HCT116 (cell line): Measurements from ENCODE around the gene NCF2. TPM values are rescaled to one million over a fixed set of nuclear protein-coding genes. Genes with fewer than 3 reads are reported as not detected.

Source experiments
- ATAC-seq: fragments of 200-7000 bp; cut with Tn5 transposase; 2 replicates; pipeline ENCODE4 v1.9.1; 2020; ENCODE audit warnings: mild to moderate bottlenecking, moderate library complexity
- BruUV-seq: library from RNA; stranded (reverse); fragments of 400-500 nt; replicated peaks from 2 replicates; lab custom pipeline; 2021; lab: Mats Ljungman, UMichigan
- CTCF ChIA-PET: fragments of 300-600 bp; sonication (Branson Sonifier 250); formaldehyde crosslinking; loops from one replicate; lab custom pipeline; 2021; ENCODE audit warnings: antibody characterized with exemption; lab: Charles Lee
- POLR2A ChIA-PET: fragments of 300-600, 350-600 bp; sonication (Branson Sonifier 250); formaldehyde crosslinking; loops from one replicate; lab custom pipeline; 2021; ENCODE audit warnings: antibody characterized with exemption; lab: Charles Lee
- RAD21 ChIA-PET, 2 experiments: fragments of 300-600 bp; sonication (Branson Sonifier 250); formaldehyde crosslinking; loops; one replicate each; lab custom pipeline; 2023; ENCODE audit warnings: low total read pairs in 2 of 2; ENCODE audit not compliant: uncharacterized antibody in 2 of 2, unreplicated experiment in 2 of 2, low non-redundant PET in 1 of 2; lab: Charles Lee
- DNase-seq: peaks from one replicate; pipeline ENCODE4 v3.0.0-alpha.2; 2010; ENCODE audit warnings: low read depth, low spot score
- H2AFZ ChIP-seq: fragments of 200-600 bp; shearing (Covaris generic), sonication (generic); 2 replicates; pipeline ENCODE4 v1.6.1; 2017; ENCODE audit warnings: low read depth, mixed run types, mixed read lengths, antibody characterized with exemption, low read length; ENCODE audit not compliant: poor library complexity, severe bottlenecking
- H3K27ac ChIP-seq: 2 replicates; pipeline ENCODE4 v1.5.1; 2012; ENCODE audit warnings: low read depth, low read length
- H3K27me3 ChIP-seq: fragments of 200-600 bp; sonication (generic); 2 replicates; pipeline ENCODE4 v1.6.1; 2016; ENCODE audit warnings: mixed run types, low read length, mixed read lengths; ENCODE audit not compliant: insufficient read depth
- H3K36me3 ChIP-seq, 2 experiments: fragments of 200-500 bp in 1 of 2; fragments of 200-600 bp in 1 of 2; sonication (Bioruptor generic) in 1 of 2; sonication (generic) in 1 of 2; 2 replicates each; pipeline versions ENCODE4 v1.5.1 to v1.6.1; 2014 to 2016; ENCODE audit warnings: low read length in 2 of 2, inconsistent platforms in 1 of 2, mixed read lengths in 1 of 2, mixed run types in 1 of 2; ENCODE audit not compliant: insufficient read depth in 2 of 2, control insufficient read depth in 1 of 2
- H3K4me1 ChIP-seq, 2 experiments: fragments of 200-600 bp in 1 of 2; sonication (generic) in 1 of 2; 2 replicates each; pipeline versions ENCODE4 v1.5.1 to v1.6.1; 2012 to 2017; ENCODE audit warnings: low read length in 2 of 2, inconsistent platforms in 1 of 2, mild to moderate bottlenecking in 1 of 2, mixed read lengths in 1 of 2, mixed run types in 1 of 2, moderate library complexity in 1 of 2; ENCODE audit not compliant: insufficient read depth in 2 of 2, control insufficient read depth in 1 of 2
- H3K4me2 ChIP-seq: fragments of 200-600 bp; sonication (generic); 2 replicates; pipeline ENCODE4 v1.6.1; 2017; ENCODE audit warnings: mixed run types, low read length, mixed read lengths
- H3K4me3 ChIP-seq, 2 experiments: fragments of 200-600 bp in 1 of 2; sonication (generic) in 1 of 2; replicated peaks in 1 of 2; 2 replicates each; pipeline ENCODE4 v1.5.1; 2011 to 2016; ENCODE audit warnings: low read length in 2 of 2, control low read depth in 1 of 2, low read depth in 1 of 2, mild to moderate bottlenecking in 1 of 2, mixed read lengths in 1 of 2, mixed run types in 1 of 2
- H3K79me2 ChIP-seq: fragments of 200-600 bp; sonication (generic); 2 replicates; pipeline ENCODE4 v1.6.1; 2017; ENCODE audit warnings: mild to moderate bottlenecking, mixed run types, low read length, moderate library complexity, mixed read lengths; ENCODE audit not compliant: insufficient read depth
- H3K9ac ChIP-seq: fragments of 200-600 bp; sonication (generic); 2 replicates; pipeline ENCODE4 v1.6.1; 2016; ENCODE audit warnings: low read length, mixed read lengths
- H3K9me2 ChIP-seq: fragments of 200-600 bp; sonication (generic), shearing (Covaris generic); 2 replicates; pipeline ENCODE4 v1.6.1; 2017; ENCODE audit warnings: mixed run types, mild to moderate bottlenecking, moderate library complexity; ENCODE audit not compliant: insufficient read depth
- H3K9me3 ChIP-seq, 2 experiments: fragments of 200-500 bp in 1 of 2; fragments of 200-600 bp in 1 of 2; sonication (Bioruptor generic) in 1 of 2; sonication (generic) in 1 of 2; 2 replicates each; pipeline ENCODE4 v1.6.1; 2014 to 2017; ENCODE audit warnings: low read length in 2 of 2, mixed read lengths in 2 of 2, inconsistent platforms in 1 of 2, low read depth in 1 of 2, mild to moderate bottlenecking in 1 of 2, mixed run types in 1 of 2, moderate library complexity in 1 of 2; ENCODE audit not compliant: control insufficient read depth in 1 of 2, insufficient read depth in 1 of 2
- H4K20me1 ChIP-seq: fragments of 200-600 bp; sonication (generic), shearing (Covaris generic); 2 replicates; pipeline ENCODE4 v1.6.1; 2017; ENCODE audit warnings: mixed run types, mild to moderate bottlenecking, moderate library complexity; ENCODE audit not compliant: insufficient read depth
- CTCF ChIP-seq, 3 experiments: fragments of 200-600 bp in 1 of 3; sonication (generic) in 1 of 3; IDR thresholded peaks in 2 of 3; conservative IDR thresholded peaks in 1 of 3; 2 replicates each; pipeline ENCODE4 v1.5.1; 2012 to 2017; ENCODE audit warnings: low read depth in 2 of 3, low read length in 2 of 3, antibody characterized with exemption in 1 of 3, borderline replicate concordance in 1 of 3, control low read depth in 1 of 3, mild to moderate bottlenecking in 1 of 3, mixed read lengths in 1 of 3, mixed run types in 1 of 3, moderate library complexity in 1 of 3; ENCODE audit not compliant: insufficient read depth in 1 of 3
- EZH2 ChIP-seq: fragments of 200-600 bp; sonication (generic); IDR thresholded peaks from 2 replicates; pipeline ENCODE4 v1.6.1; 2017; ENCODE audit warnings: antibody characterized with exemption, mixed run types
- JUND ChIP-seq: IDR thresholded peaks from 2 replicates; pipeline ENCODE4 v1.6.1; 2012
- SIN3A ChIP-seq: IDR thresholded peaks from 2 replicates; pipeline ENCODE4 v1.6.1; 2012; ENCODE audit warnings: low read depth
- YY1 ChIP-seq: IDR thresholded peaks from 2 replicates; pipeline ENCODE4 v1.6.1; 2011; ENCODE audit warnings: low read length, low read depth, moderate library complexity, mild to moderate bottlenecking; ENCODE audit not compliant: insufficient replicate concordance; ENCODE audit errors: extremely low read depth
- ZNF274 ChIP-seq: fragments of 200-500 bp; sonication (Bioruptor generic); IDR thresholded peaks from 2 replicates; pipeline ENCODE4 v1.6.1; 2014; ENCODE audit warnings: mild to moderate bottlenecking, low read depth, low read length, inconsistent platforms
- intact Hi-C: fragments of 100-400 bp; cut with micrococcal nuclease; formaldehyde crosslinking; loops from 2 replicates; pipeline ENCODE4 v1.10.0; 2022
- total RNA-seq: library from RNA; stranded (reverse); gene quantifications from one replicate; pipeline ENCODE4 v1.2.1, GENCODE V29; 2021; ENCODE audit not compliant: unreplicated experiment
- TF ChIP-seq, protein P1 (sequence below): IDR thresholded peaks from 2 replicates; pipeline ENCODE4 v1.6.1; 2011; ENCODE audit warnings: mild to moderate bottlenecking, low read length, moderate library complexity; ENCODE audit not compliant: insufficient replicate concordance; ENCODE audit errors: extremely low read depth
- TF ChIP-seq, protein P2 (sequence below): IDR thresholded peaks from 2 replicates; pipeline ENCODE4 v1.6.1; 2012; ENCODE audit warnings: low read depth

Gene NCF2
- total RNA-seq, 1 experiment from 2014 or later: 0.25 TPM

DNA sequence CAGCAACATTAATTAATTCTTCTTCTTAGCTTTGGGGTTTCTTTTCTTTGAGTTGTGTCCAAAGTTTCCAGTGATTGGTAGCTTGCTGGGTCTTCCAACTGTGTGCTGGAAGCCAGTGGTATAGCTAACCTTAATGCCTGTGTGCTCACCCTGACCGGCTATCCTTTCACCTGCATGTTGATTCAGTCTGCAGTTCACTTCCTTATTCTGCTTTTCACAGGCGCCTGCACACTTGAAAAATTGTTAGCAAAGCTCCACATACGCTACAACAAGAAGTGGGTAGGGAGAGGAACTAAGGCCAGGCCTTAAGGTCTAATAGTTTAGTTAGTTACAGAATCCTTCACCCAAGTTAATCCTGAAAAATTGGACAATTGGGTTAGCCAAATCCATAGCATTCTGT lies 35.7 kb downstream of the NCF2 start:
- no peaks in the 10 kb centered on the region for H3K4me1 ChIP-seq
- H3K79me2 ChIP-seq: no peaks in the 10 kb centered on the region
- H3K4me2 ChIP-seq: no peak overlapping the region
- no peaks in the 10 kb centered on the region for H3K27me3 ChIP-seq
- no peak for ATAC-seq
- no peaks in the 10 kb centered on the region for H3K9me3 ChIP-seq
- H3K36me3 ChIP-seq: peaks cover 15 to 19% of the 10 kb centered on the region in 2 experiments
- no TSS peak for BruUV-seq
- intact Hi-C loops: no loop called here
- no peak overlapping the region for H3K4me3 ChIP-seq
- no peak overlapping the region for H3K27ac ChIP-seq
- no peaks in the 10 kb centered on the region for H3K9me2 ChIP-seq
- ChIA-PET CTCF (no interaction called here), POLR2A (no interaction called here), RAD21 (no interaction called here)
- H3K9ac ChIP-seq: no peak overlapping the region
- no peak for DNase-seq
- no peaks in the 10 kb centered on the region for H4K20me1 ChIP-seq
- TF ChIP-seq JUND (no peak), EZH2 (no peak), SIN3A (no peak), YY1 (no peak)
- TF ChIP-seq, protein P1, sequence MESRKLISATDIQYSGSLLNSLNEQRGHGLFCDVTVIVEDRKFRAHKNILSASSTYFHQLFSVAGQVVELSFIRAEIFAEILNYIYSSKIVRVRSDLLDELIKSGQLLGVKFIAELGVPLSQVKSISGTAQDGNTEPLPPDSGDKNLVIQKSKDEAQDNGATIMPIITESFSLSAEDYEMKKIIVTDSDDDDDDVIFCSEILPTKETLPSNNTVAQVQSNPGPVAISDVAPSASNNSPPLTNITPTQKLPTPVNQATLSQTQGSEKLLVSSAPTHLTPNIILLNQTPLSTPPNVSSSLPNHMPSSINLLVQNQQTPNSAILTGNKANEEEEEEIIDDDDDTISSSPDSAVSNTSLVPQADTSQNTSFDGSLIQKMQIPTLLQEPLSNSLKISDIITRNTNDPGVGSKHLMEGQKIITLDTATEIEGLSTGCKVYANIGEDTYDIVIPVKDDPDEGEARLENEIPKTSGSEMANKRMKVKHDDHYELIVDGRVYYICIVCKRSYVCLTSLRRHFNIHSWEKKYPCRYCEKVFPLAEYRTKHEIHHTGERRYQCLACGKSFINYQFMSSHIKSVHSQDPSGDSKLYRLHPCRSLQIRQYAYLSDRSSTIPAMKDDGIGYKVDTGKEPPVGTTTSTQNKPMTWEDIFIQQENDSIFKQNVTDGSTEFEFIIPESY: no peak
- no peak overlapping the region for H2AFZ ChIP-seq

DNA sequence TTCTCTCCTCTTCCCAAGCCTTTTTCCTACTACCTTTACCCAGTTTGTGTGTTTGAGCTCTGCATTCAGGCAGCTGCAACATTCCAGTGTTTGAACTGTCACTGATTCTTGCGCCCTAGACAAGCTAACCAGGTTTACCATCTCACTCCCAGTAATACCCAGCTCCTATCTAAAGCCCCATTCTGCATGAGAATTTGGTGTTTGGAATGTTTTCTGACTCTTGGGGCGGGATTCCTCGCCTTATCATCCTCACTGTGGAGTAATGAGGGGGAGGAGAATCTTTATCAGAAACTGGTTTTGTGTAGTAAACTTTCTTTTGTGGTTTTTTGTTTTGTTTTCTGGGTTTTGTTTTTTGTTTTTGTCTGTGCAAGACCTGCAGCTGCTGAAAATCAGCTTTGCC lies 36.5 kb downstream of the NCF2 start:
- Histone ChIP-seq H3K9me3 (no peaks in the 10 kb centered on the region), H3K4me2 (no peak overlapping the region), H3K9me2 (no peaks in the 10 kb centered on the region), H3K27me3 (no peaks in the 10 kb centered on the region)
- no peak for DNase-seq
- RAD21 ChIA-PET: no interaction called here
- ATAC-seq: no peak
- BruUV-seq: no TSS peak
- TF ChIP-seq, protein P2, sequence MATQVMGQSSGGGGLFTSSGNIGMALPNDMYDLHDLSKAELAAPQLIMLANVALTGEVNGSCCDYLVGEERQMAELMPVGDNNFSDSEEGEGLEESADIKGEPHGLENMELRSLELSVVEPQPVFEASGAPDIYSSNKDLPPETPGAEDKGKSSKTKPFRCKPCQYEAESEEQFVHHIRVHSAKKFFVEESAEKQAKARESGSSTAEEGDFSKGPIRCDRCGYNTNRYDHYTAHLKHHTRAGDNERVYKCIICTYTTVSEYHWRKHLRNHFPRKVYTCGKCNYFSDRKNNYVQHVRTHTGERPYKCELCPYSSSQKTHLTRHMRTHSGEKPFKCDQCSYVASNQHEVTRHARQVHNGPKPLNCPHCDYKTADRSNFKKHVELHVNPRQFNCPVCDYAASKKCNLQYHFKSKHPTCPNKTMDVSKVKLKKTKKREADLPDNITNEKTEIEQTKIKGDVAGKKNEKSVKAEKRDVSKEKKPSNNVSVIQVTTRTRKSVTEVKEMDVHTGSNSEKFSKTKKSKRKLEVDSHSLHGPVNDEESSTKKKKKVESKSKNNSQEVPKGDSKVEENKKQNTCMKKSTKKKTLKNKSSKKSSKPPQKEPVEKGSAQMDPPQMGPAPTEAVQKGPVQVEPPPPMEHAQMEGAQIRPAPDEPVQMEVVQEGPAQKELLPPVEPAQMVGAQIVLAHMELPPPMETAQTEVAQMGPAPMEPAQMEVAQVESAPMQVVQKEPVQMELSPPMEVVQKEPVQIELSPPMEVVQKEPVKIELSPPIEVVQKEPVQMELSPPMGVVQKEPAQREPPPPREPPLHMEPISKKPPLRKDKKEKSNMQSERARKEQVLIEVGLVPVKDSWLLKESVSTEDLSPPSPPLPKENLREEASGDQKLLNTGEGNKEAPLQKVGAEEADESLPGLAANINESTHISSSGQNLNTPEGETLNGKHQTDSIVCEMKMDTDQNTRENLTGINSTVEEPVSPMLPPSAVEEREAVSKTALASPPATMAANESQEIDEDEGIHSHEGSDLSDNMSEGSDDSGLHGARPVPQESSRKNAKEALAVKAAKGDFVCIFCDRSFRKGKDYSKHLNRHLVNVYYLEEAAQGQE: no peak
- no peak for TF ChIP-seq CTCF (IDR thresholded peaks at IDR 0.05 in 2 of 3, conservative IDR thresholded peaks at IDR 0.05 in 1 of 3; ENCODE audit: borderline replicate concordance in 1 of 3, insufficient read depth in 1 of 3, low read depth in 2 of 3, low read length in 2 of 3)
- TF ChIP-seq ZNF274: no peak
- TF ChIP-seq, all 23 proteins: peak for 0
- H3K9ac ChIP-seq: no peak overlapping the region
- no peaks in the 10 kb centered on the region for H3K79me2 ChIP-seq
- H3K36me3 ChIP-seq: peaks cover 15 to 21% of the 10 kb centered on the region in 2 experiments
- intact Hi-C loops: no loop called here
- no peak overlapping the region for H3K27ac ChIP-seq
- no peak overlapping the region for H2AFZ ChIP-seq
- H3K4me1 ChIP-seq: no peaks in the 10 kb centered on the region
- H3K4me3 ChIP-seq: no peak overlapping the region
- no peaks in the 10 kb centered on the region for H4K20me1 ChIP-seq
- POLR2A ChIA-PET: no interaction called here
- CTCF ChIA-PET: no interaction called here
